ENCODE data around the gene COL4A6. TPM values are rescaled to one million over a fixed set of nuclear protein-coding genes. Genes with fewer than 3 reads are reported as not detected.

COL4A6 gene
- polyA plus RNA-seq, 1 donor from 2014 or later = 1.6 TPM

- Histone ChIP-seq H3K27ac (ENCODE audit: low read length) (no peak overlapping the region), H3K9me3 (ENCODE audit: low read length) (no peaks in the 10 kb centered on the region), H3K9me2 (ENCODE audit: insufficient read depth, low read length) (no peaks in the 10 kb centered on the region), H4K20me1 (ENCODE audit: insufficient read depth) (no peaks in the 10 kb centered on the region), H3K27me3 (ENCODE audit: insufficient read depth, low read depth, low read length) (no peaks in the 10 kb centered on the region), H2AFZ (ENCODE audit: low read depth, low read length) (no peak overlapping the region), H3K79me2 (replicated peaks; ENCODE audit: insufficient read depth, low read length) (no peaks in the 10 kb centered on the region), H3K36me3 (ENCODE audit: insufficient read depth, low read length) (no peaks in the 10 kb centered on the region), H3F3A (ENCODE audit: insufficient read depth, low read length, poor library complexity, severe bottlenecking) (no peaks in the 10 kb centered on the region), H3K9ac (ENCODE audit: low read length) (no peak overlapping the region), H3K4me3 (ENCODE audit: low read length) (no peak overlapping the region), H3K4me2 (ENCODE audit: low read length) (no peak overlapping the region)
- TF ChIP-seq RAD21 (conservative IDR thresholded peaks at IDR 0.05) (no peak), POLR2AphosphoS5 (IDR thresholded peaks at IDR 0.05) (no peak), EP300 (conservative IDR thresholded peaks at IDR 0.05; ENCODE audit: poor library complexity, severe bottlenecking) (no peak), MXI1 (conservative IDR thresholded peaks at IDR 0.05; ENCODE audit: poor library complexity, severe bottlenecking) (no peak), CTCF (IDR thresholded peaks at IDR 0.05; ENCODE audit: poor library complexity, severe bottlenecking) (no peak), TAF1 (IDR thresholded peaks at IDR 0.05; ENCODE audit: low read depth) (no peak), SMC3 (conservative IDR thresholded peaks at IDR 0.05; ENCODE audit: poor library complexity) (no peak), REST (IDR thresholded peaks at IDR 0.05; ENCODE audit: borderline replicate concordance) (no peak), EZH2 (IDR thresholded peaks at IDR 0.05; ENCODE audit: borderline replicate concordance, insufficient read depth, low read length, poor library complexity, severe bottlenecking) (no peak)
Observed at GRCh38 chrX:108344216-108344615, 94.0 kb downstream of the COL4A6 start.

- H2AFZ ChIP-seq (ENCODE audit: low read depth, low read length) = no peak overlapping the region
Observed at GRCh38 chrX:108341947-108342346, 96.3 kb downstream of the COL4A6 start.

More at GRCh38 chrX:108341947-108342346, 96.3 kb downstream of the COL4A6 start:
- Histone ChIP-seq H3K79me2 (replicated peaks; ENCODE audit: insufficient read depth, low read length) (no peaks in the 10 kb centered on the region), H3K4me2 (ENCODE audit: low read length) (no peak overlapping the region), H3K36me3 (ENCODE audit: insufficient read depth, low read length) (no peaks in the 10 kb centered on the region), H3K9me3 (ENCODE audit: low read length) (no peaks in the 10 kb centered on the region), H3K27ac (ENCODE audit: low read length) (no peak overlapping the region), H3F3A (ENCODE audit: insufficient read depth, low read length, poor library complexity, severe bottlenecking) (no peaks in the 10 kb centered on the region), H3K9ac (ENCODE audit: low read length) (no peak overlapping the region), H4K20me1 (ENCODE audit: insufficient read depth) (no peaks in the 10 kb centered on the region), H3K9me2 (ENCODE audit: insufficient read depth, low read length) (no peaks in the 10 kb centered on the region), H3K4me3 (ENCODE audit: low read length) (no peak overlapping the region), H3K27me3 (ENCODE audit: insufficient read depth, low read depth, low read length) (no peaks in the 10 kb centered on the region)
- TF ChIP-seq REST (IDR thresholded peaks at IDR 0.05; ENCODE audit: borderline replicate concordance) (no peak), EP300 (conservative IDR thresholded peaks at IDR 0.05; ENCODE audit: poor library complexity, severe bottlenecking) (no peak), EZH2 (IDR thresholded peaks at IDR 0.05; ENCODE audit: borderline replicate concordance, insufficient read depth, low read length, poor library complexity, severe bottlenecking) (no peak), MXI1 (conservative IDR thresholded peaks at IDR 0.05; ENCODE audit: poor library complexity, severe bottlenecking) (no peak), TAF1 (IDR thresholded peaks at IDR 0.05; ENCODE audit: low read depth) (no peak), CTCF (IDR thresholded peaks at IDR 0.05; ENCODE audit: poor library complexity, severe bottlenecking) (no peak), SMC3 (conservative IDR thresholded peaks at IDR 0.05; ENCODE audit: poor library complexity) (no peak), POLR2AphosphoS5 (IDR thresholded peaks at IDR 0.05) (no peak), RAD21 (conservative IDR thresholded peaks at IDR 0.05) (no peak)

Data from neural cell (in vitro differentiated cells).